HL-60 (cell line): ENCODE results near the gene AKAP11.

Source experiments
- SPI1 ChIP-seq: IDR thresholded peaks from 2 replicates; pipeline ENCODE4 v1.6.1; 2012; ENCODE audit warnings: low read depth, mild to moderate bottlenecking, borderline replicate concordance
- TF ChIP-seq, protein P1 (sequence below): IDR thresholded peaks from one replicate; pipeline ENCODE4 v1.5.1; 2011; ENCODE audit warnings: low read length, control low read depth, inconsistent platforms; ENCODE audit not compliant: insufficient read depth

DNA sequence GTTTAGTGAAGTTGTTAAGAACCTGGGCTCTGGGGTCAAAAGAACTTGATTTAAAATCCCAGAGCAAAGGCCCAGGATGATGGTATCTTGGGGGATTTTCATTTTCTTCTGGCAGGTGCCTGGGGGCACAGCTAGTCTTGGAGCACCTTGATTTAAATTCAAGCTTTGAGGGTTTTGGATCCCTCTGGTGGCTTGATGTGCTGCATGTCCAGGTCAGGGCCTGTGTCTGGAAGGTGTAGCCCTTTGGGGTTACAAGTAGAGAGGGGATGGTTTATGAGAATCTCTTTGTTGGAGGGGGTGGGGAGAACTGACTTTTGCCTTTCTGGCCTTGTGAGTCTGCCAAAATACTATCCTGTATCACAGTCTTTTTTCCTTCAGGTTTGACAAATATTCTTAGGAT lies 55.8 kb downstream of the AKAP11 start:
- TF ChIP-seq, protein P1, sequence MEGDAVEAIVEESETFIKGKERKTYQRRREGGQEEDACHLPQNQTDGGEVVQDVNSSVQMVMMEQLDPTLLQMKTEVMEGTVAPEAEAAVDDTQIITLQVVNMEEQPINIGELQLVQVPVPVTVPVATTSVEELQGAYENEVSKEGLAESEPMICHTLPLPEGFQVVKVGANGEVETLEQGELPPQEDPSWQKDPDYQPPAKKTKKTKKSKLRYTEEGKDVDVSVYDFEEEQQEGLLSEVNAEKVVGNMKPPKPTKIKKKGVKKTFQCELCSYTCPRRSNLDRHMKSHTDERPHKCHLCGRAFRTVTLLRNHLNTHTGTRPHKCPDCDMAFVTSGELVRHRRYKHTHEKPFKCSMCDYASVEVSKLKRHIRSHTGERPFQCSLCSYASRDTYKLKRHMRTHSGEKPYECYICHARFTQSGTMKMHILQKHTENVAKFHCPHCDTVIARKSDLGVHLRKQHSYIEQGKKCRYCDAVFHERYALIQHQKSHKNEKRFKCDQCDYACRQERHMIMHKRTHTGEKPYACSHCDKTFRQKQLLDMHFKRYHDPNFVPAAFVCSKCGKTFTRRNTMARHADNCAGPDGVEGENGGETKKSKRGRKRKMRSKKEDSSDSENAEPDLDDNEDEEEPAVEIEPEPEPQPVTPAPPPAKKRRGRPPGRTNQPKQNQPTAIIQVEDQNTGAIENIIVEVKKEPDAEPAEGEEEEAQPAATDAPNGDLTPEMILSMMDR, result no peak
- no peak for TF ChIP-seq SPI1
